ENCODE data around the gene FAM3B.

The FAM3B gene

DNA sequence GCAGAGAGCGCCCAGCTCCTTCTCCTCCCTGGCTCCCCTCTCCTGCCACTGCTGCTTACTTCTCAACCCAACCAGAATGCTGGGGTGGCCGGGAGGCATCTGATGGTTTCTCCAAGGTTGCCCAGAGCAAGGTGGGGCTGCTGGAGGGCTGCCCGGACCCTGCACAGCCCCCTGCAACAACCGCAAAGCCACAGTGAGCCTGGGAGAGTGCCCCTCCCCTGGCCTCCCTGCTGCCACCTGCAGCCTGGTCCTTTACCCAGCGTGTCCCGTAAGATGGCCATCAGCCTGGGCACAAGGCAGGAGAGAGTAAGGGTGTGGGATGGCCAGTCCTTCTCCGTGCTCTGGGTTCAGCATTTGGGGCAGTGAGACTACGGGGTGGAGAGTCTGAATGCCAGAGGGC, 62.2 kb downstream of the FAM3B start:
- peaks cover 40% of the 10 kb centered on the region for H3K36me3 ChIP-seq (ENCODE audit: insufficient read depth, insufficient read length, low read length)
- H3K4me3 ChIP-seq (ENCODE audit: insufficient read length, low read depth): no peak overlapping the region
- DNase-seq (ENCODE audit: low read depth, low spot score): no peak
- no peak overlapping the region for H3K9ac ChIP-seq (ENCODE audit: insufficient read length, low read depth)
- no peaks in the 10 kb centered on the region for H3K27me3 ChIP-seq (ENCODE audit: insufficient read depth, insufficient read length)
- peaks cover 2% of the 10 kb centered on the region for H3K4me1 ChIP-seq (ENCODE audit: insufficient read depth, insufficient read length)
- H3K9me3 ChIP-seq (ENCODE audit: insufficient read depth, low read length): peaks cover 11% of the 10 kb centered on the region; the same call in 1 of the 2 replicates
- TF ChIP-seq ZNF274 (IDR thresholded peaks at IDR 0.05; ENCODE audit: low read depth, low read length): no peak
- no peak for TF ChIP-seq SUZ12 (IDR thresholded peaks at IDR 0.05; ENCODE audit: extremely low read depth, insufficient read depth, insufficient read length)
- TF ChIP-seq YY1 (IDR thresholded peaks at IDR 0.05; ENCODE audit: insufficient read depth, insufficient read length): no peak

- TF ChIP-seq SUZ12 (IDR thresholded peaks at IDR 0.05; ENCODE audit: extremely low read depth, insufficient read depth, insufficient read length): no peak
- TF ChIP-seq ZNF274 (IDR thresholded peaks at IDR 0.05; ENCODE audit: low read depth, low read length): no peak
- TF ChIP-seq YY1 (IDR thresholded peaks at IDR 0.05; ENCODE audit: insufficient read depth, insufficient read length): no peak
- DNase-seq (ENCODE audit: low read depth, low spot score): no peak
- H3K27me3 ChIP-seq (ENCODE audit: insufficient read depth, insufficient read length): no peaks in the 10 kb centered on the region
- no peak overlapping the region for H3K4me3 ChIP-seq (ENCODE audit: insufficient read length, low read depth)
- H3K36me3 ChIP-seq (ENCODE audit: insufficient read depth, insufficient read length, low read length): peaks cover 40% of the 10 kb centered on the region
- peaks cover 2% of the 10 kb centered on the region for H3K4me1 ChIP-seq (ENCODE audit: insufficient read depth, insufficient read length)
- peaks cover 11% of the 10 kb centered on the region; the same call in 1 of the 2 replicates for H3K9me3 ChIP-seq (ENCODE audit: insufficient read depth, low read length)
- no peak overlapping the region for H3K9ac ChIP-seq (ENCODE audit: insufficient read length, low read depth)
Observed at GRCh38 chr21:41379901-41380300, 63.3 kb downstream of the FAM3B start.

- Histone ChIP-seq H3K9ac (ENCODE audit: insufficient read length, low read depth) (no peak overlapping the region), H3K27me3 (ENCODE audit: insufficient read depth, insufficient read length) (no peaks in the 10 kb centered on the region), H3K9me3 (ENCODE audit: insufficient read depth, low read length) (peaks cover 11% of the 10 kb centered on the region; the same call in 1 of the 2 replicates), H3K4me3 (ENCODE audit: insufficient read length, low read depth) (no peak overlapping the region), H3K4me1 (ENCODE audit: insufficient read depth, insufficient read length) (peaks cover 2% of the 10 kb centered on the region), H3K36me3 (ENCODE audit: insufficient read depth, insufficient read length, low read length) (peaks cover 40% of the 10 kb centered on the region)
- DNase-seq (ENCODE audit: low read depth, low spot score): no peak
- TF ChIP-seq YY1 (IDR thresholded peaks at IDR 0.05; ENCODE audit: insufficient read depth, insufficient read length) (no peak), SUZ12 (IDR thresholded peaks at IDR 0.05; ENCODE audit: extremely low read depth, insufficient read depth, insufficient read length) (no peak), ZNF274 (IDR thresholded peaks at IDR 0.05; ENCODE audit: low read depth, low read length) (no peak)
Observed at GRCh38 chr21:41381731-41382130, 65.1 kb downstream of the FAM3B start.

- Histone ChIP-seq H3K4me3 (ENCODE audit: insufficient read length, low read depth) (no peak overlapping the region), H3K4me1 (ENCODE audit: insufficient read depth, insufficient read length) (no peaks in the 10 kb centered on the region), H3K27me3 (ENCODE audit: insufficient read depth, insufficient read length) (no peaks in the 10 kb centered on the region), H3K36me3 (ENCODE audit: insufficient read depth, insufficient read length, low read length) (peaks cover 7% of the 10 kb centered on the region), H3K9me3 (ENCODE audit: insufficient read depth, low read length) (peaks cover 5% of the 10 kb centered on the region; the same call in 1 of the 2 replicates), H3K9ac (ENCODE audit: insufficient read length, low read depth) (no peak overlapping the region)
- TF ChIP-seq YY1 (IDR thresholded peaks at IDR 0.05; ENCODE audit: insufficient read depth, insufficient read length): no peak
- no peak for DNase-seq (ENCODE audit: low read depth, low spot score)
Observed at GRCh38 chr21:41387042-41387819, 70.6 kb downstream of the FAM3B start.

DNA sequence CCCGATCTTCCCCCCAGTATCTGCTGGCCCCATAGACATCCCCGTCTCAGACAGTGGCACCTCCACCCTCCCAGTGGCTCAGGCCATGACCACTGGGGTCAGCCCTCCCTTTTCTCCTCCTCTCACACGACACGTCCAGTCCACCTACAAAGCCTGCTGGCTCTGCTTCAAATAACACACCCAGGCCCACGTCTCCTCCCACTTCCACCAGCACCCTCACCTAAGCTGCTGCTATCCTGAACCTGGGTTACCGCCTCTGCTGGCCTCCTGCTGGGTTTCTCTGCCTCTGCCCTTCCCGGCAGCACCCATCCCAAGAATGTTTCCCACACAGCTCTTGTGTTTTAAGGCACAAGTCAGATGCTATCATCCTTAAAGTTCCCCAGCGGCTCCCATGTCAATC, 71.2 kb downstream of the FAM3B start:
- no peaks in the 10 kb centered on the region; the same call in 1 of the 2 replicates for H3K9me3 ChIP-seq (ENCODE audit: insufficient read depth, low read length)
- H3K9ac ChIP-seq (ENCODE audit: insufficient read length, low read depth): no peak overlapping the region
- TF ChIP-seq YY1 (IDR thresholded peaks at IDR 0.05; ENCODE audit: insufficient read depth, insufficient read length) (no peak), ZNF274 (IDR thresholded peaks at IDR 0.05; ENCODE audit: low read depth, low read length) (no peak), SUZ12 (IDR thresholded peaks at IDR 0.05; ENCODE audit: extremely low read depth, insufficient read depth, insufficient read length) (no peak)
- peaks cover 2% of the 10 kb centered on the region for H3K36me3 ChIP-seq (ENCODE audit: insufficient read depth, insufficient read length, low read length)
- no peak overlapping the region for H3K4me3 ChIP-seq (ENCODE audit: insufficient read length, low read depth)
- no peak for DNase-seq (ENCODE audit: low read depth, low spot score)
- H3K4me1 ChIP-seq (ENCODE audit: insufficient read depth, insufficient read length): no peaks in the 10 kb centered on the region
- H3K27me3 ChIP-seq (ENCODE audit: insufficient read depth, insufficient read length): no peaks in the 10 kb centered on the region

- Histone ChIP-seq H3K36me3 (ENCODE audit: insufficient read depth, insufficient read length, low read length) (no peaks in the 10 kb centered on the region), H3K27me3 (ENCODE audit: insufficient read depth, insufficient read length) (no peaks in the 10 kb centered on the region), H3K4me3 (ENCODE audit: insufficient read length, low read depth) (no peak overlapping the region), H3K4me1 (ENCODE audit: insufficient read depth, insufficient read length) (no peaks in the 10 kb centered on the region), H3K9ac (ENCODE audit: insufficient read length, low read depth) (no peak overlapping the region), H3K9me3 (ENCODE audit: insufficient read depth, low read length) (no peaks in the 10 kb centered on the region; the same call in 1 of the 2 replicates)
- no peak for DNase-seq (ENCODE audit: low read depth, low spot score)
- TF ChIP-seq YY1 (IDR thresholded peaks at IDR 0.05; ENCODE audit: insufficient read depth, insufficient read length) (no peak), SUZ12 (IDR thresholded peaks at IDR 0.05; ENCODE audit: extremely low read depth, insufficient read depth, insufficient read length) (no peak), ZNF274 (IDR thresholded peaks at IDR 0.05; ENCODE audit: low read depth, low read length) (no peak)
Observed at GRCh38 chr21:41388259-41388658, 71.7 kb downstream of the FAM3B start.

DNA sequence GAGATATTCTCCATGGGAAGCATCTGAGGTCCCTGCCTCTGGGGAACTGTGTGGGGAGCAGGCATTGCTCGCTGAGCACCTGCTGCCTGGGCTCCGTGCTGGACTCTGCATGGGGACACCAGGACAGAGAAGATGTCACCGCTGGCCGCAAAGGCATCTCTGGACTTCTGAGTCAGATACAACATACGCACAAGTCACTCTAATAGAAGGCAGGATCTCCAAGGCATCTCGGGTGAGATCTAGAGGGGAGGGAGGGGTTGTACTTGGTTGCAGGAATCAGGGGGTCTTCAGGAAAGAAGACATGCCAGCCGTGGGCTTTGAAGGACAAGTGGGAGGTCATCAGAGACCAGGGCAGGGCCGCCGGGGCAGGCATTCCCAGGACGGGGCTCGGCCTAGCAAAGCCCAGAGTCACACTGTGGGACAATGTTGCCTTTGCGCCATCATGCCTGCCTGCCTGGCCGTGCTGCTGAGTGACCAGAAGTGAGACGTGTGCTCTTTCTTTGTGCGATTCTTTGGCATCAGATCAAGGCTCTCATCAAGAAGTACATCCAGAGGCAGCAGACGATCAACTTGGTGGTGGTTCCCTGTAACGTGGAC, 73.5 kb downstream of the FAM3B start:
- DNase-seq (ENCODE audit: low read depth, low spot score): no peak
- TF ChIP-seq YY1 (IDR thresholded peaks at IDR 0.05; ENCODE audit: insufficient read depth, insufficient read length) (no peak), SUZ12 (IDR thresholded peaks at IDR 0.05; ENCODE audit: extremely low read depth, insufficient read depth, insufficient read length) (no peak), ZNF274 (IDR thresholded peaks at IDR 0.05; ENCODE audit: low read depth, low read length) (no peak)
- H3K27me3 ChIP-seq (ENCODE audit: insufficient read depth, insufficient read length): no peaks in the 10 kb centered on the region
- H3K4me3 ChIP-seq (ENCODE audit: insufficient read length, low read depth): no peak overlapping the region
- H3K9me3 ChIP-seq (ENCODE audit: insufficient read depth, low read length): no peaks in the 10 kb centered on the region
- no peak overlapping the region for H3K9ac ChIP-seq (ENCODE audit: insufficient read length, low read depth)
- H3K36me3 ChIP-seq (ENCODE audit: insufficient read depth, insufficient read length, low read length): no peaks in the 10 kb centered on the region
- no peaks in the 10 kb centered on the region for H3K4me1 ChIP-seq (ENCODE audit: insufficient read depth, insufficient read length)

All from NT2/D1 (cell line).